ENCODE results near the gene HAVCR2. TPM values are rescaled to one million over a fixed set of nuclear protein-coding genes. Genes with fewer than 3 reads are reported as not detected.

HAVCR2 gene
- total RNA-seq, 1 donor from 2014 or later, result 1.7 TPM

DNA sequence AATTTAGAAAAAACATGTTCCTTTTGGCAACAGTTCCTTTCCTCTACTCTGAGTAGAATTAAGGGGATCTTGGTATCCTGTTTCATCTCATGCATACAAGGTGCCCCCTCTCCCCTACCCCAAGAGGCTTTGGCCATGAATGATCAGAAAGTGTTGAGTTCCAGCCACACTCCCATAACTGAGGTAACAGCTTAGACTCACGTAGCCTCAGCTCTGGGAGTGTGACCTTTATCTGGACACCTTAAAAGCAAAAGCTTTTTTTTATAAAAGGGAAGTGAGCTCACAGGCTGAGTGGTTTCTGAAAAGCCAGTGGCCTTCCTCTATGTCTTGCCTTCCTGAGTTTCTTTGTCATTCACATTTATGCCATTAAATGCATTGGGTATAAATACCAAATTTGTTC is 900 bp upstream of the HAVCR2 start:
- intact Hi-C loops (cut with DNase I), result no loop called here
- DNase-seq (ENCODE audit: low spot score in 2 of 2), result no peak
- Histone ChIP-seq H3K4me1 (no peaks in the 10 kb centered on the region), H3K36me3 (no peaks in the 10 kb centered on the region), H3K9me3 (no peaks in the 10 kb centered on the region), H3K27ac (peak overlapping the region in 1 of 2 donors; percentile 12), H3K4me3 (no peak overlapping the region), H3K27me3 (no peaks in the 10 kb centered on the region)
- TF ChIP-seq, protein P1, sequence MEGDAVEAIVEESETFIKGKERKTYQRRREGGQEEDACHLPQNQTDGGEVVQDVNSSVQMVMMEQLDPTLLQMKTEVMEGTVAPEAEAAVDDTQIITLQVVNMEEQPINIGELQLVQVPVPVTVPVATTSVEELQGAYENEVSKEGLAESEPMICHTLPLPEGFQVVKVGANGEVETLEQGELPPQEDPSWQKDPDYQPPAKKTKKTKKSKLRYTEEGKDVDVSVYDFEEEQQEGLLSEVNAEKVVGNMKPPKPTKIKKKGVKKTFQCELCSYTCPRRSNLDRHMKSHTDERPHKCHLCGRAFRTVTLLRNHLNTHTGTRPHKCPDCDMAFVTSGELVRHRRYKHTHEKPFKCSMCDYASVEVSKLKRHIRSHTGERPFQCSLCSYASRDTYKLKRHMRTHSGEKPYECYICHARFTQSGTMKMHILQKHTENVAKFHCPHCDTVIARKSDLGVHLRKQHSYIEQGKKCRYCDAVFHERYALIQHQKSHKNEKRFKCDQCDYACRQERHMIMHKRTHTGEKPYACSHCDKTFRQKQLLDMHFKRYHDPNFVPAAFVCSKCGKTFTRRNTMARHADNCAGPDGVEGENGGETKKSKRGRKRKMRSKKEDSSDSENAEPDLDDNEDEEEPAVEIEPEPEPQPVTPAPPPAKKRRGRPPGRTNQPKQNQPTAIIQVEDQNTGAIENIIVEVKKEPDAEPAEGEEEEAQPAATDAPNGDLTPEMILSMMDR (IDR thresholded peaks at IDR 0.05), result no peak

DNA sequence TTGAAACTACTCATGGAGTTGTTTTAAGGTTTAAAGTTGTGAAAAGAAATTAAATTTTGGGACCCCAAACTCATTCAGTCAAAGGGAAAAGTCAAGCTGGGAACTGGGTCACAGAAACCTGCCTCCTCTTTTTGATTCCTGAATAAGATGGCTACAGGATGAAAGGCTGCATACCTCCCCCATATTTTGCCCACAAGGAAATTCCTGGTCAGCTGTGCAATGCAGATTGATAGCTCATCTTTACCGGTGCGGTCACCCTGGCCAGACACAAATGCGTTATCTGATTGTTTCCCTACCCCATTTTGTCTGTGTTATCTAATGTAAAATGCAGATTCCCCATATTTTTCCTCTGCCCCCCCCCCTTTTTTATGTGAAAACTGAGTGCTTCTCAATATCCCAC is 1.3 kb downstream of the HAVCR2 start:
- H3K4me1 ChIP-seq, result no peaks in the 10 kb centered on the region
- H3K4me3 ChIP-seq, result peak overlapping the region in 1 of 2 donors; percentile 36
- H3K27ac ChIP-seq, result peak overlapping the region in 1 of 2 donors; percentile 23
- DNase-seq (ENCODE audit: low spot score in 2 of 2), result no peak
- no peaks in the 10 kb centered on the region for H3K9me3 ChIP-seq
- TF ChIP-seq, protein P1 (IDR thresholded peaks at IDR 0.05), result no peak
- intact Hi-C loops (cut with DNase I), result no loop called here
- H3K36me3 ChIP-seq, result no peaks in the 10 kb centered on the region
- H3K27me3 ChIP-seq, result no peaks in the 10 kb centered on the region

DNA sequence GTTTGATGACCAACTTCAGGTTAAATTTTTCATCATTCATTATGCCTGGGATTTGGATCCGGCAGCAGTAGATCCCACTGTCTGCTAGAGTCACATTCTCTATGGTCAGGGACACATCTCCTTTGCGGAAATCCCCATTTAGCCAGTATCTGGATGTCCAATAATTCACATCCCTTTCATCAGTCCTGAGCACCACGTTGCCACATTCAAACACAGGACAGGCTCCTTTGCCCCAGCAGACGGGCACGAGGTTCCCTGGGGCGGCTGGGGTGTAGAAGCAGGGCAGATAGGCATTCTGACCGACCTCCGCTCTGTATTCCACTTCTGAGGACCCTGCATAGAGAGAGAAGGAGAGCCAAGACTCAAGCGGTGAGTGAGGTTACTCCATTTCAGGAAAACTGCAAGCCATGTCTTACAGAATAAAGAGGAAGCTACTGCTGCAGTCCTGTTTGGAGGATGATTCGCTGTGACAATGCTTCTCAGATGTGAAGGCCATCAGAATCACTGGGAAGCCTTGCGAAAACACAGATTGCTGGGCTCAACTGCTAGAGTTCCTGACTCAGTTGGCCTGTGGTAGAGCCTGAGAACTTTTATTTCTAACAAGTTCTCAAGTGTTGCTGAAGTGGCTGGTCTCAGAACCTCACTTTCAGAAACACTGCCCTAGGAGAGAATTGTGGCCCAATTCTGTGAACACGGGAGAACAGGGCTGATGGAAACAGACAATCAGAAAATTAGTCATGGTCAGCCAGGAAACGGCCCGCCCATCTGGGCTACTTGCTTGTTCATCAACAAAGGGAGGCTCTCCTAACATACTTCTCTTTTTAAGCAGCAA is 2.0 kb downstream of the HAVCR2 start:
- Histone ChIP-seq H3K4me1 (no peaks in the 10 kb centered on the region), H3K4me3 (no peak overlapping the region), H3K36me3 (no peaks in the 10 kb centered on the region), H3K9me3 (no peaks in the 10 kb centered on the region), H3K27ac (peak overlapping the region in 1 of 2 donors; percentile 23), H3K27me3 (no peaks in the 10 kb centered on the region)
- TF ChIP-seq, protein P1 (IDR thresholded peaks at IDR 0.05), result no peak
- intact Hi-C loops (cut with DNase I), result no loop called here
- DNase-seq (ENCODE audit: low spot score in 2 of 2), result peak in 1 of 2 donors; percentile 67

DNA sequence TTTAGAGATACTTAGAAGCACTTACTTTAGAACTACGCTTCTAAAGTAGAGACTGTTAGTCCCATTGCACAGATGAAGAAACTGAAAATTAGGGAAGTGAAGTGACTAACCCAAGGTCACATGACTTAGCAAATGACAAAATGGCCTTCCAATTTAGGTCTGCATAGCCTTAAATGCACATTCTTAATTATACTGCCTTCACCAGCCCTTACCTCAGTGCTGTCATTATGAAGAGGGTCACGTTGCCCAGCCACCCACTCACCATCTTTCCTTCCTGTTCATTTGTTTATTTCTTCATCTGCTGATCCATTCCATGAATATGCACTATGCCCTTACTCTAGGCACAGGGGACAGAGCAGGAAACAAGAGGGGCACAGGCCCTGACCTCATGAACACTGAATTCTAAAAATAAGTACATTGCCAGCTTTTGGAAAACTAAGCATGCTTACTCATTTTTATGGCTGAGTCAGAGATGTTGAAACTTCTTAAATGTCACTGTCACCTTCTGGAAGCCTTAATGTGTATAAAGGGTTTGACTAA is 8.6 kb downstream of the HAVCR2 start:
- Histone ChIP-seq H3K4me1 (no peaks in the 10 kb centered on the region), H3K27me3 (no peaks in the 10 kb centered on the region), H3K9me3 (no peaks in the 10 kb centered on the region), H3K27ac (no peak overlapping the region), H3K36me3 (no peaks in the 10 kb centered on the region), H3K4me3 (no peak overlapping the region)
- intact Hi-C loops (cut with DNase I), result no loop called here
- DNase-seq (ENCODE audit: low spot score in 2 of 2), result no peak
- TF ChIP-seq, protein P1 (IDR thresholded peaks at IDR 0.05), result no peak

DNA sequence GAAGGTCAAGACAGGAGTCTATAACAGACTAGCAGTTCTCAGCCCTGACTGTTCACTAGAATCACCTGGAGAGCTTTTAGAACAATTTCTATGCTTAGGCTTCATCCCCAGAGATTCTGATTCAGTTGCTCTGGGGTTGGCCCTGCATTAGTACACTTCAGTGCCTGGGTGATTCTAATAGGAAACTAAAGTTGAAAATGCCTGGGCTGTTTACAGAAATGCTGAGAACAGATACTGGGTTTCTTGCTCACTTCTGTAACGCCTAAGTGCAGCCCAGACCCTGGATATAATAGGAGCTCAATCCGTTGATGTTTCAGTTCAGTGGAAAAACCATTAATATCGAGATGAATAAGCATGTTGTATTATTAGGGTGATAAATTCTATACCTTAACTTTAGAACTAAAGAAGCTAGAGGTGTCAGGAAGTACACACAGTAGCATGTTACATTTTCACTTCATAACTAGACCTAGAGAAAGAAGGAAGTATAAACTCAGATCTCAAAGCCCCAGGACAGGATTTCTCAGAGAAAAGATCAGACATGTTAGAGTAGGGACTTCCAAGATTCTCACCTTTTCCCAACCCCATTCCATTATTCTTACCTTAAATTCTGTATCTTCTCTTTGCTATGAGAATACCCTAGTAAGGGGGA is 20.4 kb downstream of the HAVCR2 start:
- Histone ChIP-seq H3K4me3 (no peak overlapping the region), H3K27ac (no peak overlapping the region), H3K36me3 (no peaks in the 10 kb centered on the region), H3K9me3 (no peaks in the 10 kb centered on the region), H3K4me1 (no peaks in the 10 kb centered on the region), H3K27me3 (no peaks in the 10 kb centered on the region)
- no peak for DNase-seq (ENCODE audit: low spot score in 2 of 2)
- TF ChIP-seq, protein P1 (IDR thresholded peaks at IDR 0.05), result no peak
- intact Hi-C loops (cut with DNase I), result no loop called here
